HEK293 (cell line): ENCODE measurements around the gene SLC25A6.
A peak's percentile ranks its signal among the peaks of the same experiment; 100 is the strongest.

Experiments
- BCL11A ChIP-seq: fragments of 450-650 bp; formaldehyde crosslinking; IDR thresholded peaks from 2 replicates; pipeline ENCODE4 v1.5.1; 2016; ENCODE audit warnings: low read depth, missing biosample characterization, missing genetic modification characterization
- GLIS2 ChIP-seq: fragments of 450-650 bp; formaldehyde crosslinking; IDR thresholded peaks from 2 replicates; pipeline ENCODE4 v1.5.1; 2016; ENCODE audit warnings: missing biosample characterization, missing genetic modification characterization
- MEIS1 ChIP-seq: sonication (generic); formaldehyde crosslinking; IDR thresholded peaks from 2 replicates; pipeline ENCODE4 v1.8.1; 2022; ENCODE audit warnings: missing genetic modification reagents, mild to moderate bottlenecking, borderline replicate concordance
- REPIN1 ChIP-seq: fragments of 450-650 bp; formaldehyde crosslinking; IDR thresholded peaks from 2 replicates; pipeline ENCODE4 v1.5.1; 2017; ENCODE audit warnings: missing biosample characterization, missing genetic modification characterization, low read depth
- SETDB1 ChIP-seq: IDR thresholded peaks from one replicate; pipeline ENCODE4 v1.6.1; 2017; ENCODE audit warnings: mild to moderate bottlenecking, low read length, moderate library complexity, mixed read lengths; ENCODE audit not compliant: insufficient read length
- ZBTB11 ChIP-seq: fragments of 450-650 bp; formaldehyde crosslinking; conservative IDR thresholded peaks from 2 replicates; pipeline ENCODE4 v1.5.1; 2016; ENCODE audit warnings: low read depth, missing biosample characterization, missing genetic modification characterization
- ZBTB17 ChIP-seq: fragments of 450-650 bp; formaldehyde crosslinking; IDR thresholded peaks from 2 replicates; pipeline ENCODE4 v1.5.1; 2016; ENCODE audit warnings: missing biosample characterization, missing genetic modification characterization
- ZBTB20 ChIP-seq: fragments of 450-650 bp; formaldehyde crosslinking; IDR thresholded peaks from 2 replicates; pipeline ENCODE4 v1.5.1; 2016; ENCODE audit warnings: missing biosample characterization, missing genetic modification characterization
- ZFP3 ChIP-seq: fragments of 450-650 bp; formaldehyde crosslinking; IDR thresholded peaks from 2 replicates; pipeline ENCODE4 v1.5.1; 2016; ENCODE audit warnings: low read depth, missing biosample characterization, missing genetic modification characterization
- ZFP41 ChIP-seq: fragments of 450-650 bp; formaldehyde crosslinking; IDR thresholded peaks from 2 replicates; pipeline ENCODE4 v1.5.1; 2016; ENCODE audit warnings: missing biosample characterization, missing genetic modification characterization, borderline replicate concordance
- ZNF10 ChIP-seq: fragments of 450-650 bp; formaldehyde crosslinking; IDR thresholded peaks from 2 replicates; pipeline ENCODE4 v1.5.1; 2017; ENCODE audit warnings: missing biosample characterization, missing genetic modification characterization
- ZNF112 ChIP-seq: fragments of 450-650 bp; formaldehyde crosslinking; IDR thresholded peaks from 2 replicates; pipeline ENCODE4 v1.5.0; 2017; ENCODE audit warnings: missing biosample characterization, missing genetic modification characterization
- ZNF132 ChIP-seq: fragments of 450-650 bp; formaldehyde crosslinking; IDR thresholded peaks from 2 replicates; pipeline ENCODE4 v1.5.1; 2017; ENCODE audit warnings: missing biosample characterization, missing genetic modification characterization, borderline replicate concordance
- ZNF174 ChIP-seq: fragments of 450-650 bp; formaldehyde crosslinking; IDR thresholded peaks from 2 replicates; pipeline ENCODE4 v1.5.0; 2017; ENCODE audit warnings: missing biosample characterization, mild to moderate bottlenecking, missing genetic modification characterization
- ZNF184 ChIP-seq: fragments of 450-650 bp; IDR thresholded peaks from 2 replicates; pipeline ENCODE4 v1.5.1; 2018; ENCODE audit warnings: missing biosample characterization, mild to moderate bottlenecking, missing genetic modification characterization
- ZNF214 ChIP-seq: fragments of 450-650 bp; formaldehyde crosslinking; IDR thresholded peaks from 2 replicates; pipeline ENCODE4 v1.5.1; 2017; ENCODE audit warnings: missing biosample characterization, mild to moderate bottlenecking, missing genetic modification characterization, borderline replicate concordance
- ZNF223 ChIP-seq: fragments of 450-650 bp; formaldehyde crosslinking; IDR thresholded peaks from 2 replicates; pipeline ENCODE4 v1.5.1; 2016; ENCODE audit warnings: missing biosample characterization, missing genetic modification characterization
- ZNF248 ChIP-seq: fragments of 450-650 bp; formaldehyde crosslinking; IDR thresholded peaks from 2 replicates; pipeline ENCODE4 v1.5.1; 2017; ENCODE audit warnings: missing biosample characterization, missing genetic modification characterization
- ZNF280D ChIP-seq: fragments of 450-650 bp; formaldehyde crosslinking; IDR thresholded peaks from 2 replicates; pipeline ENCODE4 v1.5.1; 2016; ENCODE audit warnings: missing biosample characterization, missing genetic modification characterization
- ZNF292 ChIP-seq: fragments of 450-650 bp; formaldehyde crosslinking; IDR thresholded peaks from 2 replicates; pipeline ENCODE4 v1.5.1; 2016; ENCODE audit warnings: low read depth, missing biosample characterization, missing genetic modification characterization, borderline replicate concordance
- ZNF302 ChIP-seq: fragments of 450-650 bp; formaldehyde crosslinking; IDR thresholded peaks from 2 replicates; pipeline ENCODE4 v1.5.1; 2016; ENCODE audit warnings: missing biosample characterization, missing genetic modification characterization, low read depth
- ZNF391 ChIP-seq: fragments of 450-650 bp; formaldehyde crosslinking; IDR thresholded peaks from 2 replicates; pipeline ENCODE4 v1.5.1; 2016; ENCODE audit warnings: low read depth, missing biosample characterization, missing genetic modification characterization, borderline replicate concordance
- ZNF404 ChIP-seq: fragments of 450-650 bp; formaldehyde crosslinking; IDR thresholded peaks from 2 replicates; pipeline ENCODE4 v1.5.1; 2017; ENCODE audit warnings: missing biosample characterization, missing genetic modification characterization
- ZNF48 ChIP-seq: fragments of 450-650 bp; formaldehyde crosslinking; IDR thresholded peaks from 2 replicates; pipeline ENCODE4 v1.5.1; 2016; ENCODE audit warnings: missing biosample characterization, missing genetic modification characterization
- ZNF510 ChIP-seq: fragments of 450-650 bp; formaldehyde crosslinking; IDR thresholded peaks from 2 replicates; pipeline ENCODE4 v1.5.1; 2018; ENCODE audit warnings: mild to moderate bottlenecking, missing genetic modification characterization, missing biosample characterization; ENCODE audit not compliant: insufficient replicate concordance
- ZNF521 ChIP-seq: fragments of 450-650 bp; formaldehyde crosslinking; IDR thresholded peaks from 2 replicates; pipeline ENCODE4 v1.5.1; 2017; ENCODE audit warnings: missing biosample characterization, mild to moderate bottlenecking, missing genetic modification characterization
- ZNF529 ChIP-seq: fragments of 450-650 bp; formaldehyde crosslinking; IDR thresholded peaks from 2 replicates; pipeline ENCODE4 v1.5.1; 2017; ENCODE audit warnings: missing genetic modification characterization, missing biosample characterization; ENCODE audit not compliant: insufficient replicate concordance
- ZNF555 ChIP-seq: fragments of 450-650 bp; formaldehyde crosslinking; conservative IDR thresholded peaks from 2 replicates; pipeline ENCODE4 v1.5.1; 2017; ENCODE audit warnings: missing biosample characterization, mild to moderate bottlenecking, missing genetic modification characterization, inconsistent platforms
- ZNF571 ChIP-seq: fragments of 450-650 bp; formaldehyde crosslinking; IDR thresholded peaks from 2 replicates; pipeline ENCODE4 v1.5.0; 2017; ENCODE audit warnings: missing biosample characterization, missing genetic modification characterization
- ZNF585B ChIP-seq: fragments of 450-650 bp; formaldehyde crosslinking; IDR thresholded peaks from 2 replicates; pipeline ENCODE4 v1.5.1; 2016; ENCODE audit warnings: missing biosample characterization, missing genetic modification characterization
- ZNF596 ChIP-seq: fragments of 450-650 bp; IDR thresholded peaks from 2 replicates; pipeline ENCODE4 v1.5.0; 2018; ENCODE audit warnings: missing biosample characterization, mild to moderate bottlenecking, missing genetic modification characterization, moderate library complexity
- ZNF621 ChIP-seq: fragments of 450-650 bp; formaldehyde crosslinking; IDR thresholded peaks from 2 replicates; pipeline ENCODE4 v1.5.1; 2017; ENCODE audit warnings: missing biosample characterization, missing genetic modification characterization
- ZNF707 ChIP-seq: fragments of 450-650 bp; formaldehyde crosslinking; IDR thresholded peaks from 2 replicates; pipeline ENCODE4 v1.5.1; 2016; ENCODE audit warnings: missing biosample characterization, missing genetic modification characterization
- ZSCAN30 ChIP-seq: fragments of 450-650 bp; IDR thresholded peaks from 2 replicates; pipeline ENCODE4 v1.5.1; 2018; ENCODE audit warnings: missing biosample characterization, mild to moderate bottlenecking, missing genetic modification characterization, moderate library complexity

Gene SLC25A6

GRCh38 chrX:1421433-1422134, 29.7 kb upstream of the SLC25A6 start (continued):
- TF ChIP-seq ZBTB11 (tag by site-specific recombination) = no peak
- TF ChIP-seq ZBTB17 (tag by site-specific recombination) = no peak
- TF ChIP-seq ZNF571 (tag by site-specific recombination) = no peak
- TF ChIP-seq ZBTB20 (tag by site-specific recombination) = no peak
- TF ChIP-seq ZNF292 (tag by site-specific recombination) = no peak
- TF ChIP-seq ZNF280D (tag by site-specific recombination) = peak; percentile 87; the same call in 1 of the 2 replicates
- peak; percentile 90 for TF ChIP-seq ZNF529 (tag by site-specific recombination)
- no peak for TF ChIP-seq ZNF10 (tag by site-specific recombination)
- no peak for TF ChIP-seq ZFP3 (tag by site-specific recombination)
- TF ChIP-seq REPIN1 (tag by site-specific recombination) = no peak
- TF ChIP-seq ZNF48 (tag by site-specific recombination) = no peak
- no peak for TF ChIP-seq ZNF302 (tag by site-specific recombination)
- TF ChIP-seq ZNF112 = no peak
- TF ChIP-seq ZNF391 (tag by site-specific recombination) = no peak
- TF ChIP-seq BCL11A = no peak
- TF ChIP-seq ZNF132 (tag by site-specific recombination) = no peak
- TF ChIP-seq ZNF214 = no peak
- TF ChIP-seq ZNF184 (tag by site-specific recombination) = peak; percentile 76; the same call in 1 of the 2 replicates
- no peak for TF ChIP-seq GLIS2
- TF ChIP-seq ZFP41 (tag by site-specific recombination) = no peak
- TF ChIP-seq ZNF555 = no peak
- TF ChIP-seq ZNF223 (tag by site-specific recombination) = no peak
- TF ChIP-seq ZNF596 = no peak
- TF ChIP-seq ZNF707 (tag by site-specific recombination) = no peak
- no peak for TF ChIP-seq MEIS1 (CRISPR knock-in tag)
- TF ChIP-seq ZNF174 = no peak
- TF ChIP-seq ZNF510 (tag by site-specific recombination) = peak; percentile 14
- TF ChIP-seq ZNF585B = no peak
- peak; percentile 94 for TF ChIP-seq SETDB1
- no peak for TF ChIP-seq ZNF621 (tag by site-specific recombination)
- TF ChIP-seq ZNF404 (tag by site-specific recombination) = no peak
- peak; percentile 29; the same call in 1 of the 2 replicates for TF ChIP-seq ZSCAN30
- TF ChIP-seq ZNF521 (tag by site-specific recombination) = no peak
- no peak for TF ChIP-seq ZNF248 (tag by site-specific recombination)
